ENCODE measurements around the gene C1RL.

Gene C1RL

DNA sequence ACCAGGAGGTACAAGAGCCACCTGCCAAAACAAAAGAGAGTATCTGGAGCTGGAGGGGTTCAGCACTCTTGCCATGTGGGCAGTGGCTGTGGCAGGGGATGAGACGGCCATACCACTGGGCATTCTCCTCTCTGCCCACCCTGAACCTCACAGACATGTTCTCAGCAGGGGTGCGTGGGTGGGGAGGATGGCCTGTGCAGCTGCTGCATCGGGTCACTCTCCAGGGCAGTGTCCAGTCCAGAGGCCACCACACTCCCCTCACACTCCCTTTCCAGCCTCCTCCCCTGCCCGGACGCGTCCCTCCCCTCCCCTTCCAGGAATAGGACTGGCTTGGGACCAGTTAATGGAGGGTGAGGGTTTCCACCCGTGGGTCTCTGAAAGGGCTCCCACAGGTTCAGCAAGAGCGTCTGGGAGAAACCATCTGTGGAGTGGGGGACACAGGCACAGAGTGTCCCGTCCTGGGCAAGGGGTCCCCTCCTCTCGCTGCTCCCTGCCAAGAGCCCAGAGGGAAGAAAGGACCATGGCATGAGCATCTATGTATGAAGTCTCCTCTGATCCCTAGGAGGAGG, 17.3 kb downstream of the C1RL start:
- FAIRE-seq, result no peak

DNA sequence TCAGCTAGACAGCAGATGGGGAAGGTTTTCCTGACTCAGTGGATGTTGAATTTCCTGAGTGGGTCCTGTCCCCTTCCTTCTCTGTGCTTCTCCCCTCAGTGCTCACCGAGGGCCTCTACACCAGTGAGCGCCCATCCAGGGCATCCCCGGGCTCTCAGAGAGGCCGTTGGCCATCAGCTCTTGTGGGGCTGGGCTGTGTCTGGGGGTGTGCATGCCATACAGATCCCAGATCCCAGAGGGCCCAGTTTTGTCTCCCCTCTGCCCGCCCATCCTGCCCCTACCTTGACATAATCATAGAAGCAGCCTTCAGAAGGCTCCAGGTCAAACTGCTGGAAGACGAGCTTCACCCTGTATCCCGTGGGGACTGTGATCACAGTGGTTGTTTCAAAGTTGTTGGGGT, 17.8 kb downstream of the C1RL start:
- FAIRE-seq, result no peak

DNA sequence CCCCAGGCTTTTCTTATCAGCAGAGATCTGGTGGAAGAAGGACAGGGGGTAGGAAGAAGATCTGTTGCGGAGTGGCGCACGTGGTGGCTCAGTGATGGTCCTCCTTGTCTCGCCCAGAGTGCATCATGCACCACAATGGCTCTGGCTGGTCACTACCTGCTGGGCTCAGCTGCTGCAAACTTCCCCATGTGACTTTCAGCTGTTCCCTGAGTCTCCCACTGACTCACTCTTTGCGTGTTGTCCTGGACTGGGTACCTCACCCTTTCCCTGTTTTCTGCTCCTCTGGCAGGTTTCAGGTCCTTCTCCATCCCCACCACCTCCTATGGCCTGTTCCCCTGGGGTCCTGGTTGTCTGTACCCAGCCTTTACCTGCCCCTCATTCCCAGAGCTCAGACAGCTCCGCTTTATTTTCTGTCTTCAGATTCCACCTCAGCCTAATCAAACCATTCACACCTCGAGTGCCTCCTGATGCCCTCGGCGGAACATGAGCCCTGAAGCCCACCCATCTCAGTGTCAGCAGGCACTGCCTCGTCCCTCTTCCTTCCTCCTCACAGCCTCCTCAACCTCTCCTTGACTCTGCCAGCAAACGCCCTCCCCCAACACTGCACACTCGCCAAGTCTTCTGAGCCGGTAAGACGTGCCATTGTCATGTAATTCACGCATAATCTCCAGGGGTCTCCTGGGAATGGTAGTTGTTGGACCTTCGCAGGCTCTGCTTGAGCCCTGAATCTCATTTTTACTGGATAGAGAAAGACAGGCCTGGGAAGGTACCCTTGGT, 18.6 kb downstream of the C1RL start:
- FAIRE-seq, result no peak

DNA sequence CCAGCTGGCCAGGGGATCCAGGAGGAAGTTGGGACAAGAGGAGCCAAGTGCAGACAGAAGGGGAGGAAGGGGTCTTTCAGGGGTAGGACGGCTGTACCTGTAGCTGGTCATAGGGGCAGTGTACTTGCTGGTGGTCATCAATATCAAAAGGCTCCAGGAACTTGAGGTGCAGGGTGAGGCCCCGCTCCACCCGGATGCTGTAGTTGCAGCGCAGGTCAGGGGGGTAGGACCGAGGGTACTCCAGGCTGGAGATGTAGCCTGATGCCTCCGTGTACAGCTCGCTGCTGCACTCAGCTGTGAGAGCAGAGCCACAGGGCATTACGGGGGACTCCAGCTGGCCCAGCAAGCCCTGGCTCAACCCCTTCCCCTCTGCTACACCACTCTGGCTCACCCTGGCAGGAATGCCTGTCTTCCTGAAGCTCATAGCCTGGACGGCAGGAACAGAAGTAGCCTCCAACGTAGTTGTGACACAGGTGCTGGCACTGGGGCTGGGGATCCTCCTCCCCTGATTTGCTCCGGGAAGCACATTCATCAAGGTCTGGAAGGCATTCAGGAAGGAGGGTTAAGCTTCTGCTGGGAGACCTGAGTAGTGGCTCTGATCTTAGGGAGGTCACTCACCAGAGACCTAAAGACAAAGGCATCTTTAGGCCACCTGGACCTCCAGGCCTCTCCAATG, 19.7 kb downstream of the C1RL start:
- no peak for FAIRE-seq

DNA sequence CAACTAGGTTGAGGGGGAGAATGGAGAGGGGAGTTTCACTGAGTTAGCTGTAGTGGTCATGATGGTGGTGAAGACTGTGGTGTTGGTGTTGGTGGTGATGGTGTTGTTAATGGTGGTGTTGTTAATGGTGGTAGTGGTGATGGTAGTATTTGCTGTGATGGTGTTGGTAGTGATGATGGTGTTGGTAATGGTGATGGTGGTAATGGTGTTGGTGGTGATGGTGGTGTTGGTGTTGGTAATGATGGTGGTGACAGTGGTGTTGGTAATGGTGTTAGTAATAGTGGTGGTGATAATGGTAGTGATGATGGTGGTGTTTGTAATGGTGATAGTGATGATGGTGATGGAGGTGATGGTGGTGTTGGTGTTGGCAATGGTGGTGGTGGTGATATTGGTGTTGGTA, 25.9 kb downstream of the C1RL start:
- no peak for FAIRE-seq

DNA sequence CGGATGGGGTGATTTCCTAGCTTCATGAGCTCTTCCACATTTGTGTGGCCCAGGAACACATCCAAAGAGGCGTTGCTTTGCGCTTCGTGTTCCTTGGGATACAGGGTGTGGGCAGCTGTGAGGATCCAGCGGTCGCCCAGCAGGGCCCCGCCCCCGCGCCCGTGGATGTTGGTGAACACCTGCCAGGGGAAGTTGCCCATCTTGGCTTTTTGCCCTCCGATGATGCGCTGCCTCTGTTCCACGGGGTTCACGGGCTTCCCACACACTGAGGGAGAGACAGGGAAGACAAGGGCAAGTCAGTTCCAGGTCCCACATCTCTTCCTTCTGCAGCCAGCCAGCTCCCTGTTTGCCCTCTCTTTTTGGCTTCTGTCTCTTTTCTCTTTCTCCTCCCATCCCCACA, 28.0 kb downstream of the C1RL start:
- FAIRE-seq, result no peak

DNA sequence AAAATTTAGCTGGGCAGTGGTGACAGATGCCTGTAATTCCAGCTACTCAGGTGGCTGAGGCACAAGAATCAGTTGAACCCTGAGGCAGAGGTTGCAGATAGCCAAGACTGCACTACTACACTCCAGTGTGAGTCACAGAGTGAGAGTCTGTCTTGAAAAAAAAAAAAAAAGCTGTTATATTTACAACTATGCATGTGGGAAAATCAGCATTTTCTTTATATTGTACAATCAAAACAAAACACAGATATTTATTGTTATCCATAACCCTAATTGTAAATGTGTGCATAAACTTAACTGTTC, 29.2 kb downstream of the C1RL start:
- FAIRE-seq, result no peak

DNA sequence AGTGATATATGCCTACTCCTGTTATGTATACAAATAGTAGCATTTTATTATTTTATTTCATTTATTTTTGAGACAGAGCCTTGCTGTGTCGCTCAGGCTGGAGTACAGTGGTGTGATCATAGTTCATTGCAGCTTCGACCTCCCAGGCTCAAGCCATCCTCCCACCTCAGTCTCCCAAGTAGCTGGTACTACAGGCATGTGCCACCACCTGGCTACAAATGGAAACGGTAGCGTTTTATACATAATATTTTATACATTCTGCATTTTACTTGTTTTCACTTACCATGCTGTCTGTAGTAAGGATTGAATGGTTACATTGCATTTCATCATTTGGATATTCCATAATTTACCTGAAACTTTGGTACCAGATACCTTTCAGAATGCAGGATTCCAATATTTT, 30.9 kb downstream of the C1RL start:
- no peak for FAIRE-seq

DNA sequence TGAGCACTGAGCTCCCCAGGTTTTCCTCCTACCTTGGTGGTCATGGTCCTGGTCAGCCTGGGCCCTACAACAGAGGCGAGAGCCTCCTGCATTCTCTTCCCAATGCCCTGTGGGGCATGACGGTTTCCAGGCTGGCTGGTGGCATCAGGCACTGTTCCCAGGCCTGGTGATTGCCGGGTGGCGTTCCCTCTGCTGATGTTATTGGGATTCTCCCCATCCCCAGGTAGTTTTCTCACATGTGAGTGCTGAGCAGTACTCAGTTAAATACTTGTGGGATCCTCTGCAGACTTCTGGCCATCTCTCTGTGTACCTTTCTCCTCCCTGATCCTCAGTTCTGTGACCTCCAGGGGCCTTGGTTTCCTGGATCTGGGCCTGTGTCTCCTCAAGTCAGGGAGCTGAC, 32.5 kb downstream of the C1RL start:
- no peak for FAIRE-seq

DNA sequence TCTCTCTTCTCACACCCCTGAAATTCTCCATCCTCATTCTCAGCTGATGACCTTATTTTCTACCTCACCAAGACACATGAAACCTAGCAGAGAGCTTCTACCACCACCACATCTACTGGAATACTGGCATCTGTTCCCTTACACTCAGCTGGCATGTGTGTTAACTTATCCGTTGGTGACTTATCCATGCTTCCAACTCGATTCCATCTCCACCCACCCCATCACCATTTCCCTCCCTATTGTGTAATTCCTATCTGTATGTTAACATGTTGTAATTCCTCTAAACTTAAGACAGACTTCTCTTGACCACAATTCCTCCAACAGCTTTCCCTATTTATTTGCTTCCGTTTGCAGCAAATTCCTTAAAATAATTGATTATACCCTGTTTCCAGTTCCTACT, 33.1 kb downstream of the C1RL start:
- no peak for FAIRE-seq

DNA sequence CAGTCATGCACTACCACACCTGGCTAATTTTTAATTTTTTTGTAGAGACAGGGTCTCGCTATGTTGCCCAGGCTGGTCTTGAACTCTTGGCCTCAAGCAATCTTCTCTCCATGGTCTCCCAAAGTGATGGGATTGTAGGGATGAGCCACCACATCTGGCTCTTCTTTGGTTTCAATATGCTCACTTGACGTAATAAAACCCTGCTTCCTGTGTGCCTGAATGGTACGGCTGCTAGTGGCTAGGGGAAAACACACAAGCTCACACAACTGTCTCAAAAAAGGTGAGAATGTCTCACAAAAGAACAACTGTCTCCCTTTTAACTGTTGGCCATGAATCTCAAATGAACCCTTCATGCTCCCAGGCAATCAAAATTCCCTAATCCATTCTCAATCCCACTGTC, 33.5 kb downstream of the C1RL start:
- FAIRE-seq, result no peak

DNA sequence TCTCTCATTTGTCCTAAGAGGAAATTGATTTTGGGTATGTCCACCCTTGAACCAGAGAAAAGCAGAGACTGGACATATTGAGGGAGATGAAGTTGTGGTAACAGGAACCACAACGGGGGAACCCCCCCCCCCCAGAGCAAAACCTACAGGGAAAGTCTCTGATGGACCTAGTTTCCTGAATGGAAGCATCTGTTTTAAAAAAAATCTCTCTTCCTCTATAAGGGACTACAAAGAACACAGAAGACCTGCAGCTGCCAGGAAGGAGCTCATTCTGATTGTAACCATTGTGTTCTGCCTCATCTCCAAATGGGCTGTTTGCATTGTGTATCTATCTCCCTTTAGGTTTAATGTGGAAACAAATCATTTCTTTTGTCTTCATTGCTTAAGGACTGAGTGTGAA, 35.1 kb downstream of the C1RL start:
- FAIRE-seq, result no peak

DNA sequence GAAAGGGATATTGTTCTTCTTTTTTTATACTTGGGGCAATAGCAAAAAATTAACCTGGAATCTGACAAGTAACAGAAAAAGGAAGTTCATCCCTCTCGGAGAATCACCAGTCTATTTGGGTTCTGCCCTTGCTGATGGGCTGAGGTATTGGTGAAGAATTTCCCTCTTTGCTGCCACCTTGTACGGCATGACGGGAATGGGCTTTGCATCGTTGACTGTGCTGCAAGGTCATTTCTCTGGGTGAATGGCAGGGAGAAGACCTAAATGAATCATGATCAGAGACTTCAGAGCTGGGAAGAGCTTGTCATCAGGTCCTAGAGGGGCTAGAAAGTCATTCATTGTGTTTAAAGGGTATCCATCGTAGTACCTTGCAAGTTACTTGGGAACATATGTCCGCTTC, 36.5 kb downstream of the C1RL start:
- FAIRE-seq, result no peak

DNA sequence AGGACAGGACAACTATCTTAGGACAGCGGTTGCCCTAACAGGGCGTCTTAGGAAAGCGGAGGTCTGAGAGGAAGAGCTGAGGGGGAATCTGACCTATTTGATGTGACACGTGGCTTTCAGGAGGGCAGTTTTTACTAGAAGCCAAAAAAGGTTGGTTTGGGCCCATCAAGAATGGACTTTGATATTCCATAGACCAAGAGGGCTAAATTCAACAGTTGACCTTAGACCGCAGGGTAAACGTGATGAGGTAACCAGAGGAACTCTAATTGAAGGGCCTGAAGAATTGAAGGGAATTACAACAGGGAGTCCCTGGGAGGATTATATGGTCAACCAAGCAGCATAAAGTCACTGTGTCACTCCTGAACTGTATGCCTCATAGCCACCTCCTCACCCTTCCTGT, 37.0 kb downstream of the C1RL start:
- FAIRE-seq, result no peak

DNA sequence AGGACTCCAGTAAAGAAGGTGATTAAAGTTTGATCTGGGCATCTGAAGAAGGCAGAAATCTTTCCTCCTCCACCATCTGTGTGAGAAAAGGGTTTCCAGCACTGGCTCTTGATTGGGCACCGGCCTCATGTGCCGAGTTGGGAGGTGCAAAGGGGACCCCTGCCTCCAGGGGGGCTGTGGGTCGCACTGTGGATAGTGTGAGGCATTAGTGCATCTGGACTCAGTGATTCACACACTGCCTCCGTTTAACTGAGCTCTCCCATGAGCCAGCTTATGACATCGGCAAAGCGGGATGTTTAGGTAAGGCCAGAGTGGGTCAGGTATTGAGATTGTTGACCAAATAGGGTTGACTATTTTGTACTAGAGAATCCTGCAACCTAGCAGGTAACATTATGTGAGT, 39.6 kb downstream of the C1RL start:
- FAIRE-seq, result no peak

DNA sequence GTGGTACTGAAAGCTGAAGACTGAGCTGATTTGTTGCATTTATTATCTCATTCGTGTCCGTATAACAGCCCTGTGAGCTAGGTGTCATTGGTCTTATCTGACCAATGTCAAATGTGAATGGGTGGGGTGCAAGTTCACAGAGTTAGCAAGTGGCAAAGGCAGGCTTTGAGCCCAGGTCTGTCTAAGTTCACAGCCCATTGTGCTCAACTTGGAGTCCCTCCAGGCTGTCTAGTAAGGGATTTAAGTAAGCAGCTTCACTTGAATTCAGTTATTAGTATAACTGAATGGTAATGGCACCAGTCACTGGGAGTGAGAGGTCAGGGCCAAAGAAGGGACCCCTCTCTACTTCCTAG, 40.0 kb downstream of the C1RL start:
- FAIRE-seq, result no peak

DNA sequence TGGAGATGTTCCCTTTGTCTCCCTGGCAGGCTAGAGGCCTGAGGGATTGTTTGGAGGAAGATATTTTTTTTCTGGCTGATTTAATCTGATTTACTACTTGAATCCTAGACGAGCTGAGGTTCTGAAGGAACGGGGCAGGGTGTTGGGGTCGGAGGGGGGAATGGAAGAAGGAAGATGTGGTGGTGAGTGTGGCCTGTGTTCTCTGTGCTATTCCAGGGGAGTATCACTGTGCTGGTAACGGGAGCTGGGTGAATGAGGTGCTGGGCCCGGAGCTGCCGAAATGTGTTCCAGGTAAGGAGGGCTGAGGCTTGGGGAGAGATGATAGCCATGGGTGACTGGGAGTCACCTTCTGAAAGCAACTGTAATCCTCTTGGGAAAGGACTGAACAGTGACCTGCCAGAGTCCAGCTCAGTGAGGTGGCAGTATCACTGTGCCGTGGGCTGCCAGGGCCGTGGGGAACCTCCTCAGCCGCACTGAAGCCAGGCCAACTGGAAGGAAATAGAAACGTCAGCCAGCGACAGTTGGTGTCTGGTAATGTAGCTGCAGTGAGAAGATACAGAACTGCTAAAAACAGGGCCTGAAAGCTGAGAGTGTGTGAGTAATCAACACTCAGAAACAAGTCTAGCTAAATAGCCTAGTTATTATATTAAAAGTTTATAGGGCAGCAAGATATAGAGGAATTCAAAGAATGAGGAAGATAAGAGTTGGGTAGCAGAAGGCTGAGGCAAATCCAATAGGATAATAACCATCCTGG, 40.6 kb downstream of the C1RL start:
- FAIRE-seq, result peak; percentile 41

DNA sequence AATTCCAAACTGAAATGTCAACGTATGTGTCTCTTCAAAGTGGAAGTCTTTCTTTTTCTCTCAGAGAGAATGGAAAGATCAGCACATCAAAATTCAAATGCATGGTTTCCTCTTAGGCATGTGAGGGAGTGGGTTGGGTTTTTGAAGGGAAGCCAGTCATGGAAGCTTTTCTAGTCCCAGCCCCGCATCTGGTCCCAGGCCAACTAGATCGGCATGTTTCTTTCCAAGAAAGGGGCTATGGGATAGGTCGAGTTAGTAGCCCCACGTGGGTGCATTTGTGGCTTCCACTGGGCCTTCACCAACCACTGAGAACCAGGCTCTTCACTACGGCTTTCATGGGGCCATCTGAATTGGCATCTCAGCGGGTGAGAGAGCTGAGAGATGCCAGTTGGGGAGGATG, 41.9 kb downstream of the C1RL start:
- no peak for FAIRE-seq

DNA sequence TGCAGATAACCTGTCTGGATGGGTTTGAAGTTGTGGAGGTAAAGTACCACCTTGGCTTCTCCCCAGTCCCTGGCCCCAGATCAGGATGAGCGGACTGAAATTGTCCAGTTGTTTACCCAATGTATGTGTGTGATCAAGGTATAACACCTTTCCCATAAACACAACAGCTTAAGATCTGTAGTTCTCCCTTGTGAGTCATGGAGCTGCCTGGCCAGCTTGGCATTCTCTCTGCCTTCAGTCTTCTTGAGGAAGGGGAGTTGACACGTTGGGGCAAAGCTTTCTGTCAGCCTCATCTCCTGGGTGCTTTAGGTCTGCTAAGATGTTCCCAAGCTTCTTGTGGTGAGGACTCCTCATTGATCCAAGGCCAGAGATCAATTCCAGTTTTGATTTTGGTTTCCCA, 42.4 kb downstream of the C1RL start:
- no peak for FAIRE-seq

DNA sequence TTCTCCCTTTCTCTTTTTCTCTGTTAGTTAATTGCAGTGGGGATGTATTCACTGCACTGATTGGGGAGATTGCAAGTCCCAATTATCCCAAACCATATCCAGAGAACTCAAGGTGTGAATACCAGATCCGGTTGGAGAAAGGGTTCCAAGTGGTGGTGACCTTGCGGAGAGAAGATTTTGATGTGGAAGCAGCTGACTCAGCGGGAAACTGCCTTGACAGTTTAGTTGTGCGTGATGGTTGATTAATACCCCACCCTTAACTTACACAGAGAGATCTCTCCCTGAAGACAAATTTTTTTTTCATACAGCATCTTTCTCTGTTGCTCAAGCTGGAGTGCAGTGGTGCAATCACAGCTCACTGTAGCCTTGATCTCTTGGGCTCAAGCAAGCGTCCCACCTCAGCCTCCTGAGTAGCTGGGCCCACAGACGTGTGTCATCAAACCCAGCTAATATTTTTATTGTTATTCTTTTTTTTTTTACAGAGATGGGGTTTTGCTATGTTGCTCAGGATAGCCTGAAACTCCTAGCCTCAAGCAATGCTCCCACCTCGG, 43.9 kb downstream of the C1RL start:
- no peak for FAIRE-seq

DNA sequence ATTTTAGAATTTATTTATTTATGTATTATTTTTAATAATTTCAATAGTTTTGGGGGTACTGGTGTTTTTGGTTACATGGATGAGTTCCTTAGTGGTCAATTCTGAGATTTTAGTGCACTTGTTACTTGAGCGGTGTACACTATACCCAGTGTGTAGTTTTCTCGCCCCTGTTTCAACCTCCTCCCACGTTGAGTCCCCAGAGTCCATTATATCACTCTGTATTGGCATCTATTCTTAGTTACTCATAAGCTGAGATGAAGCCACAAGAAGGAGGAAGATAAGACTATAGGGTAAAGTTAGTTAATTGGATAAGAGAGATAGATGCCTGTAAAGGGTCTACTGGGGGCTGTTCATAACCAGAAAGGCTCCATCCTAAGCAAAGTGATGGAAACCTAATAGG, 44.5 kb downstream of the C1RL start:
- FAIRE-seq, result no peak

DNA sequence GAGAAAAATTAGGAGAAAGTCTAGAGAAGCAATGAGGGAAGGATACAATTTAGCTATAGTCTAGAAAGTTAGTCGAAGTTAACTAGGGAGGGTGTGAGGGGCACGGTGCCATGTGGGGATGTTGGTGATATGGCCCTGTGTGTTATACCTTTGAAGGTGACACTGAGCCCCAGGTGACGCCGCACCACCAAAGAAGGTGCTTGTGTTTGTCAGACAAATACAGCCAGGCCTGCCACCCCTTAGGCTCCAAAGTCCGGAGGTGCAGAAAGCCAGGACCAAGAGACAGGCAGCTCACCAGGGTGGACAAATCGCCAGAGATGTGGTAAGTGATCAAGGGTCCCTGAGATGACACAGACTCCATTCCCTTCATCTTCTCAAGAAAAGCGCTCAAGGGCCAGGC, 47.4 kb downstream of the C1RL start:
- no peak for FAIRE-seq

DNA sequence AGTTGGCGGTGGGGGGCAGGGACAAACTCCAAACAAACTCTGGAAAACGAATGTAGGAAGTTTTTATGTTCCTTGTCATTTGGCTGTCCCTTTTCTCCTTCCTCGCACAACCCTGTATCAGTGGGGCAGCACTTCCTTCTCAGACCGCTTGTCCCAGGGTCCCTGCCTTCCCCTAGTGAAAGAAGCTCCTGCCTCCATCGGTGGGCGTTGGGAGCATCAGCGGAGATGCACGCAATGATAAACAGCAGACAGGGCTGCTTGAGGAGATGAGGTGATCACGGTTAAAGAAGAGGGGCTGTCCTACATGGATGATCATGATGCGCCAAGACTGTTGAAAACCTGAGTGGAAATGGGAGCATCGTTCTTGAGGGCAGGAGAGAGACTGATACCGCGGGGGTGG, 47.9 kb downstream of the C1RL start:
- FAIRE-seq, result no peak

Measured in islet of Langerhans (tissue), 1 donor.